Astrocyte of the hippocampus (primary cell): ENCODE results near the gene ACTC1.

Experiments
- DNase-seq: peaks from one replicate; pipeline ENCODE4 v3.0.0; 2011; ENCODE audit warnings: low read depth, low spot score

ACTC1 gene

GRCh38 chr15:34759347-34759746, 36.0 kb downstream of the ACTC1 start:
- DNase-seq, result no peak

- DNase-seq, result no peak
Measured at GRCh38 chr15:34757262-34757661, 38.1 kb downstream of the ACTC1 start.

GRCh38 chr15:34755419-34755773, 40.0 kb downstream of the ACTC1 start:
- DNase-seq, result no peak

- DNase-seq, result peak; percentile 28
Measured at GRCh38 chr15:34754674-34755418, 40.5 kb downstream of the ACTC1 start, which contains the start of gene GJD2. GJD2 (minus strand) TSS chr15:34754998; CDS start chr15:34754488, 510 bp downstream.

- no peak for DNase-seq
Measured at GRCh38 chr15:34754171-34754601, 41.2 kb downstream of the ACTC1 start.

GRCh38 chr15:34753236-34753894, 42.0 kb downstream of the ACTC1 start:
- DNase-seq, result peak; percentile 80

GRCh38 chr15:34749691-34750090, 45.7 kb downstream of the ACTC1 start:
- no peak for DNase-seq
